Stomach (tissue), 9 donors: ENCODE measurements around the gene SMG5. TPM values are rescaled to one million over a fixed set of nuclear protein-coding genes. Genes with fewer than 3 reads are reported as not detected.
A peak's percentile ranks its signal among the peaks of the same experiment; 100 is the strongest.

ENCODE experiments used
- DNase-seq, 2 donors: peaks; one replicate each; pipeline versions ENCODE4 v3.0.0 to v3.0.0-alpha.2; 2013 to 2019
- H3K27ac ChIP-seq, 5 donors: fragments of 200-600 bp in 4 of 5; sonication (generic) in 4 of 5; one replicate each; pipeline ENCODE4 v1.5.1; 2013 to 2019; ENCODE audit warnings: mild to moderate bottlenecking in 1 of 5, moderate library complexity in 1 of 5
- H3K27me3 ChIP-seq, 3 donors: fragments of 200-600 bp; sonication (generic); one replicate each; pipeline ENCODE4 v1.5.1; 2017 to 2019; ENCODE audit warnings: mixed run types in 1 of 3
- H3K36me3 ChIP-seq, 4 donors: fragments of 200-600 bp; sonication (generic); 1 replicate in 3 of 4; 2 replicates in 1 of 4; pipeline ENCODE4 v1.5.1; 2016 to 2019
- H3K4me1 ChIP-seq, 4 donors: fragments of 200-600 bp; sonication (generic); one replicate each; pipeline ENCODE4 v1.5.1; 2016 to 2019
- H3K4me3 ChIP-seq, 4 donors: fragments of 200-600 bp; sonication (generic) in 3 of 4; one replicate each; pipeline ENCODE4 v1.5.1; 2016 to 2019; ENCODE audit warnings: mild to moderate bottlenecking in 1 of 4
- H3K9me3 ChIP-seq, 4 donors: fragments of 200-600 bp; sonication (generic); one replicate each; pipeline ENCODE4 v1.5.1; 2016 to 2019
- EP300 ChIP-seq: sonication (generic); formaldehyde crosslinking; IDR thresholded peaks from one replicate; pipeline ENCODE4 v1.6.1; 2017; ENCODE audit warnings: antibody characterized with exemption
- POLR2A ChIP-seq, 4 donors: fragments of 450-650 bp; IDR thresholded peaks; one replicate each; pipeline ENCODE4 v1.6.1; 2016; ENCODE audit warnings: antibody characterized with exemption in 4 of 4, control low read depth in 2 of 4, mild to moderate bottlenecking in 1 of 4, moderate library complexity in 1 of 4
- POLR2AphosphoS5 ChIP-seq, 3 donors: sonication (generic); formaldehyde crosslinking; IDR thresholded peaks; one replicate each; pipeline ENCODE4 v1.6.1; 2016; ENCODE audit warnings: antibody characterized with exemption in 3 of 3
- WGBS, 5 donors: extraction: QIAGEN DNeasy Blood & Tissue Kit in 3 of 5; methylation state at CpG; one replicate each; pipeline versions ENCODE4 v1.1.5 to v1.1.7; 2013 to 2018; 5-methylcytosine and 5-hydroxymethylcytosine counted together
- intact Hi-C: fragments of 100-400 bp; cut with DNase I; formaldehyde crosslinking; loops from one replicate; pipeline ENCODE4 v1.15.1; 2023; ENCODE audit warnings: low total_unique reads
- polyA plus RNA-seq, 3 donors: library from polyadenylated mRNA; stranded (reverse); fragments of 200-250 nt; gene quantifications; one replicate each; pipeline ENCODE4 v1.2.3, GENCODE V29; 2013
- total RNA-seq, 5 donors: library from RNA; depleted of rRNA; stranded (reverse); fragments of >200 nt; gene quantifications; one replicate each; pipeline versions ENCODE4 v1.1.0 to v1.2.3, GENCODE V29; 2014 to 2016
- TF ChIP-seq, protein P1 (sequence below), 7 experiments: fragments of 450-650 bp in 4 of 7; fragments of 200-600 bp in 3 of 7; sonication (generic) in 3 of 7; IDR thresholded peaks; one replicate each; pipeline ENCODE4 v1.5.1; 2016 to 2019; ENCODE audit warnings: antibody characterized with exemption in 7 of 7, control low read depth in 2 of 7, mild to moderate bottlenecking in 1 of 7
- donor health status: healthy with polysubstance abuse.
- donor health status: Bipolar disorder and iron deficiency.
- donor health status: healthy.

SMG5 gene
- total and polyA plus RNA-seq, 8 donors = 20.2 to 199 (median 36.5) TPM

DNA sequence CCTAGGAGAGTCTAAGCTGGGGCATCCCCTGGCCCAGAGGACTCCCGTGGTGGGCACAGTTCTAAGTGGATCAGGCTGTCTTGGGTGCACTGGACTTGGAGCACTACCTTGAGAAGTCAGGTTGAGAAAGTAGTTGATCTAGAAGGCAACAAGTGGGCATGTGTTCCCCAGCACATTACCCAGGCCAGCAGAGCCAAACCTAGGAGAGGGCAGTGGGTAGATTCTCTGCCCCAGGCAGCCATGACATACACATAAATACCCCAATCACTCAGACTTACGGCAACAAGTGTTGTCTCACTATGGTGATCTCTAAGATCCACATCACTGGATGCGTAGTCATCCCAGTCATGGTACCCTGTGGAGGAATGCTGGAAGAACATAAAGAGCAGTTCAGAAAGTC is 71.4 kb downstream of the SMG5 start:
- Histone ChIP-seq H3K27ac (no peak overlapping the region), H3K4me1 (peaks cover 18 to 36% (median 27%) of the 10 kb centered on the region in 4 donors), H3K36me3 (peaks cover 21 to 66% (median 55%) of the 10 kb centered on the region in 4 donors), H3K27me3 (no peaks in the 10 kb centered on the region), H3K9me3 (no peaks in the 10 kb centered on the region), H3K4me3 (no peak overlapping the region)
- WGBS, 5 donors = 92 to 100% (median 97%) methylated on average over 2 to 3 of the region's 3 CpGs
- DNase-seq = no peak
- intact Hi-C loops = no loop called here
- no peak for TF ChIP-seq EP300
- no peak for TF ChIP-seq POLR2AphosphoS5 (IDR thresholded peaks at IDR 0.05)
- TF ChIP-seq, protein P1, sequence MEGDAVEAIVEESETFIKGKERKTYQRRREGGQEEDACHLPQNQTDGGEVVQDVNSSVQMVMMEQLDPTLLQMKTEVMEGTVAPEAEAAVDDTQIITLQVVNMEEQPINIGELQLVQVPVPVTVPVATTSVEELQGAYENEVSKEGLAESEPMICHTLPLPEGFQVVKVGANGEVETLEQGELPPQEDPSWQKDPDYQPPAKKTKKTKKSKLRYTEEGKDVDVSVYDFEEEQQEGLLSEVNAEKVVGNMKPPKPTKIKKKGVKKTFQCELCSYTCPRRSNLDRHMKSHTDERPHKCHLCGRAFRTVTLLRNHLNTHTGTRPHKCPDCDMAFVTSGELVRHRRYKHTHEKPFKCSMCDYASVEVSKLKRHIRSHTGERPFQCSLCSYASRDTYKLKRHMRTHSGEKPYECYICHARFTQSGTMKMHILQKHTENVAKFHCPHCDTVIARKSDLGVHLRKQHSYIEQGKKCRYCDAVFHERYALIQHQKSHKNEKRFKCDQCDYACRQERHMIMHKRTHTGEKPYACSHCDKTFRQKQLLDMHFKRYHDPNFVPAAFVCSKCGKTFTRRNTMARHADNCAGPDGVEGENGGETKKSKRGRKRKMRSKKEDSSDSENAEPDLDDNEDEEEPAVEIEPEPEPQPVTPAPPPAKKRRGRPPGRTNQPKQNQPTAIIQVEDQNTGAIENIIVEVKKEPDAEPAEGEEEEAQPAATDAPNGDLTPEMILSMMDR (IDR thresholded peaks at IDR 0.05) = no peak
- no peak for TF ChIP-seq POLR2A (IDR thresholded peaks at IDR 0.05)

GRCh38 chr1:156204686-156205085 is 77.9 kb downstream of the SMG5 start:
- no peaks in the 10 kb centered on the region for H3K9me3 ChIP-seq
- intact Hi-C loops = no loop called here
- DNase-seq = no peak
- H3K4me3 ChIP-seq = no peak overlapping the region
- TF ChIP-seq, protein P1 (IDR thresholded peaks at IDR 0.05) = no peak
- H3K4me1 ChIP-seq = peaks cover 0 to 48% (median 7%) of the 10 kb centered on the region in 4 donors
- 85 to 96% (median 95%) methylated on average over 3 of the region's 3 CpGs for WGBS, 5 donors
- no peaks in the 10 kb centered on the region for H3K27me3 ChIP-seq
- H3K27ac ChIP-seq = no peak overlapping the region
- H3K36me3 ChIP-seq = peaks cover 26 to 99% (median 93%) of the 10 kb centered on the region in 4 donors

GRCh38 chr1:156203331-156203730 is 79.3 kb downstream of the SMG5 start:
- Histone ChIP-seq H3K27ac (peak overlapping the region in 1 of 5 donors; percentile 22), H3K4me3 (no peak overlapping the region), H3K36me3 (peaks cover 30 to 93% (median 88%) of the 10 kb centered on the region in 4 donors), H3K9me3 (no peaks in the 10 kb centered on the region), H3K27me3 (no peaks in the 10 kb centered on the region), H3K4me1 (peaks cover 0 to 61% (median 7%) of the 10 kb centered on the region in 4 donors)
- no peak for TF ChIP-seq POLR2AphosphoS5 (IDR thresholded peaks at IDR 0.05)
- no peak for TF ChIP-seq EP300
- TF ChIP-seq, protein P1 (IDR thresholded peaks at IDR 0.05) = no peak
- TF ChIP-seq POLR2A (IDR thresholded peaks at IDR 0.05) = no peak
- DNase-seq = no peak
- intact Hi-C loops = no loop called here

DNA sequence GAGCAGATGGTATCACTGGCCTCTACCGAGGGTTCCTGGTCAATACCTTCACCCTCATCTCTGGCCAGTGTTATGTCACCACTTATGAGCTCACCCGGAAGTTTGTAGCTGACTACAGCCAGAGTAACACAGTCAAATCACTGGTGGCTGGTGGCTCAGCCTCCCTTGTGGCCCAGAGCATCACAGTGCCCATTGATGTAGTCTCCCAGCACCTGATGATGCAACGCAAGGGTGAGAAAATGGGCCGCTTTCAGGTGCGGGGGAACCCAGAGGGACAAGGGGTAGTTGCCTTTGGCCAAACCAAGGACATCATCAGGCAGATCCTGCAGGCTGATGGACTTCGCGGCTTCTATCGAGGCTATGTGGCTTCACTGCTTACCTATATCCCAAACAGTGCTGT is 82.6 kb downstream of the SMG5 start:
- no peak for TF ChIP-seq POLR2AphosphoS5 (IDR thresholded peaks at IDR 0.05)
- no peak for TF ChIP-seq POLR2A (IDR thresholded peaks at IDR 0.05)
- TF ChIP-seq EP300 = no peak
- TF ChIP-seq, protein P1 (IDR thresholded peaks at IDR 0.05) = no peak
- no peak overlapping the region for H3K4me3 ChIP-seq
- H3K27me3 ChIP-seq = no peaks in the 10 kb centered on the region
- H3K9me3 ChIP-seq = no peaks in the 10 kb centered on the region
- H3K4me1 ChIP-seq = peaks cover 4 to 91% (median 26%) of the 10 kb centered on the region in 4 donors
- WGBS, 5 donors = 88 to 95% (median 93%) methylated on average over 8 of the region's 8 CpGs
- intact Hi-C loops = no loop called here
- H3K27ac ChIP-seq = no peak overlapping the region
- peaks cover 16 to 78% (median 75%) of the 10 kb centered on the region in 4 donors for H3K36me3 ChIP-seq
- DNase-seq = no peak

Other genes starting within 250 kb of the SMG5 start
- 10 to 100 TPM in 3 of 5 donors, 1 to 10 TPM in 2; 6.4 to 41.1 (median 14.0) TPM for gene UBQLN4, start 229.0 kb downstream of the SMG5 start, total RNA-seq
- 10 to 100 TPM; 17.3 to 25.5 (median 20.6) TPM for gene UBQLN4, start 229.0 kb downstream of the SMG5 start, polyA plus RNA-seq
- gene LAMTOR2, start 228.0 kb downstream of the SMG5 start, total RNA-seq = 10 to 100 TPM in 3 of 5 donors, 1 to 10 TPM in 1, not detected in 1; 7.0 to 40.6 (median 21.4) TPM
- 100 to 1,000 TPM; 123 to 170 (median 158) TPM for gene LAMTOR2, start 228.0 kb downstream of the SMG5 start, polyA plus RNA-seq
- gene RAB25, start 221.7 kb downstream of the SMG5 start, total RNA-seq = 100 to 1,000 TPM in 3 of 5 donors, 10 to 100 TPM in 2; 36.7 to 249 (median 216) TPM
- gene RAB25, start 221.7 kb downstream of the SMG5 start, polyA plus RNA-seq = 100 to 1,000 TPM; 126 to 267 (median 168) TPM
- 10 to 100 TPM in 1 of 5 donors, 1 to 10 TPM in 2, not detected in 2; 1.5 to 11.0 (median 1.6) TPM for gene MEX3A, start 200.4 kb downstream of the SMG5 start, total RNA-seq
- gene MEX3A, start 200.4 kb downstream of the SMG5 start, polyA plus RNA-seq = 1 to 10 TPM in 1 of 3 donors, under 1 TPM in 1, not detected in 1; 0.25 to 1.1 TPM
- gene LMNA, start 168.1 kb downstream of the SMG5 start, total RNA-seq = 100 to 1,000 TPM in 4 of 5 donors, 10 to 100 TPM in 1; 53.1 to 630 (median 318) TPM
- gene LMNA, start 168.1 kb downstream of the SMG5 start, polyA plus RNA-seq = 100 to 1,000 TPM; 108 to 201 (median 132) TPM
- gene SEMA4A, start 129.2 kb downstream of the SMG5 start, total RNA-seq = 10 to 100 TPM in 2 of 5 donors, 1 to 10 TPM in 3; 2.6 to 23.3 (median 8.5) TPM
- 10 to 100 TPM in 1 of 3 donors, 1 to 10 TPM in 2; 4.1 to 13.9 (median 4.7) TPM for gene SEMA4A, start 129.2 kb downstream of the SMG5 start, polyA plus RNA-seq
- 1 to 10 TPM; 4.9 to 9.9 (median 7.2) TPM for gene SLC25A44, start 88.7 kb downstream of the SMG5 start, total RNA-seq
- gene SLC25A44, start 88.7 kb downstream of the SMG5 start, polyA plus RNA-seq = 1 to 10 TPM; 5.4 to 9.0 (median 6.8) TPM
- 10 to 100 TPM in 3 of 5 donors, 1 to 10 TPM in 2; 5.3 to 54.9 (median 15.6) TPM for gene PMF1, start 69.8 kb downstream of the SMG5 start, total RNA-seq
- 10 to 100 TPM; 68.7 to 73.5 (median 68.8) TPM for gene PMF1, start 69.8 kb downstream of the SMG5 start, polyA plus RNA-seq
- not detected for gene BGLAP, start 40.6 kb downstream of the SMG5 start, total RNA-seq
- 1 to 10 TPM in 2 of 3 donors, not detected in 1; 1.5 to 1.9 TPM for gene BGLAP, start 40.6 kb downstream of the SMG5 start, polyA plus RNA-seq
- 1 to 10 TPM in 2 of 5 donors, under 1 TPM in 1, not detected in 2; 0.43 to 2.9 (median 2.0) TPM for gene PAQR6, start 34.8 kb downstream of the SMG5 start, total RNA-seq
- gene PAQR6, start 34.8 kb downstream of the SMG5 start, polyA plus RNA-seq = 1 to 10 TPM; 1.4 to 4.3 (median 2.0) TPM
- 10 to 100 TPM in 2 of 5 donors, 1 to 10 TPM in 2, not detected in 1; 1.1 to 21.4 (median 9.4) TPM for gene TMEM79, start 1.5 kb upstream of the SMG5 start, total RNA-seq
- 10 to 100 TPM in 1 of 3 donors, 1 to 10 TPM in 2; 1.5 to 24.9 (median 2.7) TPM for gene TMEM79, start 1.5 kb upstream of the SMG5 start, polyA plus RNA-seq
- gene GLMP, start 12.9 kb upstream of the SMG5 start, total RNA-seq = 10 to 100 TPM in 4 of 5 donors, 1 to 10 TPM in 1; 1.4 to 92.9 (median 19.7) TPM
- gene GLMP, start 12.9 kb upstream of the SMG5 start, polyA plus RNA-seq = 10 to 100 TPM; 20.8 to 37.4 (median 35.9) TPM
- not detected for gene VHLL, start 16.5 kb upstream of the SMG5 start, total RNA-seq
- gene VHLL, start 16.5 kb upstream of the SMG5 start, polyA plus RNA-seq = not detected
- gene CCT3, start 55.5 kb upstream of the SMG5 start, total RNA-seq = 100 to 1,000 TPM in 3 of 5 donors, 10 to 100 TPM in 2; 39.1 to 252 (median 124) TPM
- gene CCT3, start 55.5 kb upstream of the SMG5 start, polyA plus RNA-seq = 100 to 1,000 TPM; 110 to 122 (median 115) TPM
- gene TSACC, start 55.7 kb upstream of the SMG5 start, total RNA-seq = not detected
- gene TSACC, start 55.7 kb upstream of the SMG5 start, polyA plus RNA-seq = under 1 TPM in 1 of 3 donors, not detected in 2; 0.98 TPM
- gene RHBG, start 86.4 kb upstream of the SMG5 start, total RNA-seq = not detected
- gene RHBG, start 86.4 kb upstream of the SMG5 start, polyA plus RNA-seq = under 1 TPM in 1 of 3 donors, not detected in 2; 0.70 TPM
- gene MEF2D, start 217.9 kb upstream of the SMG5 start, total RNA-seq = 100 to 1,000 TPM in 1 of 5 donors, 10 to 100 TPM in 4; 14.3 to 136 (median 62.5) TPM
- gene MEF2D, start 217.9 kb upstream of the SMG5 start, polyA plus RNA-seq = 10 to 100 TPM in 2 of 3 donors, 1 to 10 TPM in 1; 7.7 to 15.6 (median 14.5) TPM